HepG2 (cell line): ENCODE data around the gene CAPN13. TPM values are rescaled to one million over a fixed set of nuclear protein-coding genes. Genes with fewer than 3 reads are reported as not detected.

Experiments
- ATAC-seq: fragments of 200-7000 bp; cut with Tn5 transposase; 3 replicates; pipeline ENCODE4 v1.9.1; 2020; ENCODE audit warnings: mild to moderate bottlenecking, moderate library complexity
- BruUV-seq: library from RNA; stranded (reverse); fragments of 400-500 nt; replicated peaks from 2 replicates; lab custom pipeline; 2021; lab: Mats Ljungman, UMichigan
- CTCF ChIA-PET: fragments of 300-600 bp; formaldehyde crosslinking; extraction: SDS; loops from one replicate; lab custom pipeline; 2021; ENCODE audit warnings: low total read pairs, inconsistent platforms, low intra/inter-chr PET ratio; lab: Yijun Ruan, JAX
- POLR2A ChIA-PET: fragments of 350-600 bp; sonication (Branson Sonifier 250); formaldehyde crosslinking; loops from one replicate; lab custom pipeline; 2020; ENCODE audit warnings: antibody characterized with exemption, inconsistent platforms; lab: Yijun Ruan, JAX
- DNase-seq: peaks from one replicate; pipeline ENCODE4 v3.0.0-alpha.2; 2015; ENCODE audit warnings: low spot score
- FAIRE-seq: peaks from 3 replicates; lab custom pipeline; 2011; peaks lifted over from hg19 to GRCh38; lab: Jason Lieb, UNC
- H2AFZ ChIP-seq: one replicate; pipeline ENCODE4 v1.6.1; 2011; ENCODE audit warnings: low read length, inconsistent platforms
- H3K27ac ChIP-seq: fragments of 300-600 bp; 3 replicates; pipeline ENCODE4 v1.8.0; 2011; ENCODE audit warnings: mixed run types, mild to moderate bottlenecking, mixed read lengths, low read length, inconsistent platforms; ENCODE audit not compliant: insufficient read depth; ENCODE audit errors: extremely low read length
- H3K27me3 ChIP-seq, 2 experiments: fragments of 200-600 bp in 1 of 2; 2 replicates in 1 of 2; 3 replicates in 1 of 2; pipeline versions ENCODE4 v1.6.0 to v1.8.0; 2011; ENCODE audit warnings: low read length in 2 of 2, mild to moderate bottlenecking in 2 of 2, moderate library complexity in 2 of 2, inconsistent platforms in 1 of 2; ENCODE audit not compliant: insufficient read depth in 2 of 2, control insufficient read depth in 1 of 2
- H3K36me3 ChIP-seq, 2 experiments: fragments of 200-600 bp in 1 of 2; replicated peaks in 1 of 2; 2 replicates in 1 of 2; 3 replicates in 1 of 2; pipeline versions ENCODE4 v1.5.1 to v1.8.0; 2011; ENCODE audit warnings: low read length in 2 of 2, inconsistent platforms in 1 of 2; ENCODE audit not compliant: insufficient read depth in 2 of 2, control insufficient read depth in 1 of 2
- H3K4me1 ChIP-seq: 2 replicates; pipeline ENCODE4 v1.5.1; 2012; ENCODE audit warnings: low read length, inconsistent platforms; ENCODE audit not compliant: insufficient read depth
- H3K4me2 ChIP-seq: 2 replicates; pipeline ENCODE4 v1.6.0; 2011; ENCODE audit warnings: low read depth, low read length, inconsistent platforms
- H3K4me3 ChIP-seq, 3 experiments: fragments of 200-600 bp in 1 of 3; sonication (generic), shearing (Covaris generic) in 1 of 3; replicated peaks in 1 of 3; 2 replicates each; pipeline ENCODE4 v1.5.1; 2011 to 2016; ENCODE audit warnings: low read length in 3 of 3, inconsistent platforms in 2 of 3, low read depth in 2 of 3, mild to moderate bottlenecking in 2 of 3, control low read depth in 1 of 3, mixed read lengths in 1 of 3; ENCODE audit not compliant: insufficient read depth in 1 of 3
- H3K79me2 ChIP-seq: one replicate; pipeline ENCODE4 v1.6.1; 2011; ENCODE audit warnings: low read length, inconsistent platforms; ENCODE audit not compliant: insufficient read depth
- H3K9ac ChIP-seq: 2 replicates; pipeline ENCODE4 v1.6.0; 2011; ENCODE audit warnings: mild to moderate bottlenecking, low read depth, low read length, inconsistent platforms; ENCODE audit not compliant: insufficient read depth
- H3K9me3 ChIP-seq: 2 replicates; pipeline ENCODE4 v1.5.1; 2012; ENCODE audit warnings: mild to moderate bottlenecking, low read length
- H4K20me1 ChIP-seq: 2 replicates; pipeline ENCODE4 v1.6.0; 2011; ENCODE audit warnings: inconsistent platforms, mild to moderate bottlenecking, low read length, moderate library complexity; ENCODE audit not compliant: insufficient read depth
- AHR ChIP-seq: IDR thresholded peaks from 2 replicates; pipeline ENCODE4 v1.6.1; 2018; ENCODE audit warnings: missing genetic modification reagents, missing compliant biosample characterization
- ATF1 ChIP-seq: IDR thresholded peaks from 2 replicates; pipeline ENCODE4 v1.6.1; 2016; ENCODE audit warnings: mild to moderate bottlenecking, control low read depth
- TBP ChIP-seq: sonication (generic); formaldehyde crosslinking; IDR thresholded peaks from 2 replicates; pipeline ENCODE4 v1.5.0; 2020; ENCODE audit warnings: missing genetic modification reagents
- THAP7 ChIP-seq: sonication (generic); formaldehyde crosslinking; IDR thresholded peaks from 2 replicates; pipeline ENCODE4 v1.8.1; 2023; ENCODE audit warnings: mild to moderate bottlenecking, missing genetic modification reagents
- ZBTB21 ChIP-seq: sonication (generic); formaldehyde crosslinking; IDR thresholded peaks from 2 replicates; pipeline ENCODE4 v1.4.0; 2020; ENCODE audit warnings: missing genetic modification reagents
- ZFP82 ChIP-seq: sonication (generic); formaldehyde crosslinking; IDR thresholded peaks from 2 replicates; pipeline ENCODE4 v1.5.1; 2020; ENCODE audit warnings: mild to moderate bottlenecking, missing genetic modification reagents, borderline replicate concordance
- ZNF292 ChIP-seq: sonication (generic); formaldehyde crosslinking; IDR thresholded peaks from 2 replicates; pipeline ENCODE4 v1.8.1; 2022; ENCODE audit warnings: mild to moderate bottlenecking, low read depth, missing genetic modification reagents, borderline replicate concordance
- ZNF382 ChIP-seq: sonication (generic); formaldehyde crosslinking; IDR thresholded peaks from 2 replicates; pipeline ENCODE4 v1.5.0; 2020; ENCODE audit warnings: missing genetic modification reagents, mild to moderate bottlenecking, borderline replicate concordance
- ZNF430 ChIP-seq: sonication (generic); formaldehyde crosslinking; IDR thresholded peaks from 2 replicates; pipeline ENCODE4 v1.9.0; 2021; ENCODE audit warnings: mild to moderate bottlenecking, missing genetic modification reagents
- ZNF710 ChIP-seq: sonication (generic); formaldehyde crosslinking; IDR thresholded peaks from 2 replicates; pipeline ENCODE4 v1.5.0; 2020; ENCODE audit warnings: mild to moderate bottlenecking, missing genetic modification reagents, borderline replicate concordance
- WGBS: methylation state at CpG from one replicate; pipeline ENCODE4 v1.1.6; 2017; ENCODE audit warnings: low lambda C conversion rate; 5-methylcytosine and 5-hydroxymethylcytosine counted together
- in situ Hi-C: cut with HindIII; loops from 2 replicates; pipeline ENCODE4 v1.10.0; 2017; ENCODE audit warnings: low pct_unique_long_range_greater_than_20kb; ENCODE audit not compliant: extremely low pct_ligation_motif_present
- intact Hi-C: fragments of 100-400 bp; cut with micrococcal nuclease; formaldehyde crosslinking; loops from one replicate; pipeline ENCODE4 v1.10.0; 2022; ENCODE audit not compliant: unreplicated experiment
- polyA plus RNA-seq, 8 experiments: library from polyadenylated mRNA; depleted of rRNA in 3 of 8; stranded (reverse) in 7 of 8; unstranded in 1 of 8; fragments of >200 nt; fragmentation: Illumina TruSeq in 4 of 8; extraction: Trizol in 4 of 8; gene quantifications; 2 replicates each; pipeline versions ENCODE4 v1.2.1 to v1.2.3, GENCODE V29; 2011 to 2016; ENCODE audit warnings: low read depth in 4 of 8, missing spikeins in 1 of 8, mixed read lengths in 1 of 8; ENCODE audit not compliant: insufficient read depth in 1 of 8
- total RNA-seq, 5 experiments: library from RNA; depleted of rRNA; stranded (reverse); fragments of >200 nt; fragmentation: Illumina TruSeq; extraction: Trizol; gene quantifications; 2 replicates each; pipeline ENCODE4 v1.2.3, GENCODE V29; 2016; ENCODE audit warnings: low read depth in 1 of 5
- TF ChIP-seq, protein P1 (sequence below): sonication (generic); formaldehyde crosslinking; IDR thresholded peaks from 2 replicates; pipeline ENCODE4 v1.5.0; 2020; ENCODE audit warnings: mild to moderate bottlenecking, missing genetic modification reagents, moderate library complexity
- TF ChIP-seq, protein P2 (sequence below): sonication (generic); formaldehyde crosslinking; IDR thresholded peaks from 2 replicates; pipeline ENCODE4 v1.8.1; 2023; ENCODE audit warnings: mild to moderate bottlenecking, moderate library complexity, missing genetic modification reagents
- TF ChIP-seq, protein P3 (sequence below): sonication (generic); formaldehyde crosslinking; conservative IDR thresholded peaks from 2 replicates; pipeline ENCODE4 v1.4.0; 2020; ENCODE audit warnings: missing genetic modification reagents
- TF ChIP-seq, protein P4 (sequence below): sonication (generic); formaldehyde crosslinking; IDR thresholded peaks from 2 replicates; pipeline ENCODE4 v1.5.1; 2020; ENCODE audit warnings: mild to moderate bottlenecking, missing genetic modification reagents

The CAPN13 gene
- total and polyA plus RNA-seq, 2 of the 13 experiments (the other 11 are each of a cell fraction or from before 2014, with no cell fraction given): not detected

GRCh38 chr2:30688956-30689401, 118.3 kb downstream of the CAPN13 start:
- Histone ChIP-seq H3K79me2 (no peaks in the 10 kb centered on the region), H2AFZ (no peak overlapping the region), H3K4me2 (no peak overlapping the region), H3K9me3 (no peaks in the 10 kb centered on the region), H3K4me3 (no peak overlapping the region), H3K9ac (no peak overlapping the region), H3K27ac (no peak overlapping the region), H3K4me1 (no peaks in the 10 kb centered on the region), H3K27me3 (peaks cover 0 to 16% of the 10 kb centered on the region in 2 experiments; a peak in 2 of 5 replicates), H4K20me1 (no peaks in the 10 kb centered on the region), H3K36me3 (no peaks in the 10 kb centered on the region)
- POLR2A ChIA-PET: no interaction called here
- ATAC-seq: no peak
- DNase-seq: no peak
- intact Hi-C loops: no loop called here
- in situ Hi-C loops: loop anchor here (10.0 kb wide), 1 partner anchor 254 kb away; no protein-coding TSS in a partner anchor
- CTCF ChIA-PET: no interaction called here
- no peak for FAIRE-seq
- no TSS peak for BruUV-seq
- 27% methylated on average over 4 of the region's 4 CpGs for WGBS
- TF ChIP-seq, protein P1, sequence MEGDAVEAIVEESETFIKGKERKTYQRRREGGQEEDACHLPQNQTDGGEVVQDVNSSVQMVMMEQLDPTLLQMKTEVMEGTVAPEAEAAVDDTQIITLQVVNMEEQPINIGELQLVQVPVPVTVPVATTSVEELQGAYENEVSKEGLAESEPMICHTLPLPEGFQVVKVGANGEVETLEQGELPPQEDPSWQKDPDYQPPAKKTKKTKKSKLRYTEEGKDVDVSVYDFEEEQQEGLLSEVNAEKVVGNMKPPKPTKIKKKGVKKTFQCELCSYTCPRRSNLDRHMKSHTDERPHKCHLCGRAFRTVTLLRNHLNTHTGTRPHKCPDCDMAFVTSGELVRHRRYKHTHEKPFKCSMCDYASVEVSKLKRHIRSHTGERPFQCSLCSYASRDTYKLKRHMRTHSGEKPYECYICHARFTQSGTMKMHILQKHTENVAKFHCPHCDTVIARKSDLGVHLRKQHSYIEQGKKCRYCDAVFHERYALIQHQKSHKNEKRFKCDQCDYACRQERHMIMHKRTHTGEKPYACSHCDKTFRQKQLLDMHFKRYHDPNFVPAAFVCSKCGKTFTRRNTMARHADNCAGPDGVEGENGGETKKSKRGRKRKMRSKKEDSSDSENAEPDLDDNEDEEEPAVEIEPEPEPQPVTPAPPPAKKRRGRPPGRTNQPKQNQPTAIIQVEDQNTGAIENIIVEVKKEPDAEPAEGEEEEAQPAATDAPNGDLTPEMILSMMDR (CRISPR knock-in tag): no peak
- TF ChIP-seq AHR (CRISPR knock-in tag): no peak
- TF ChIP-seq, protein P2, sequence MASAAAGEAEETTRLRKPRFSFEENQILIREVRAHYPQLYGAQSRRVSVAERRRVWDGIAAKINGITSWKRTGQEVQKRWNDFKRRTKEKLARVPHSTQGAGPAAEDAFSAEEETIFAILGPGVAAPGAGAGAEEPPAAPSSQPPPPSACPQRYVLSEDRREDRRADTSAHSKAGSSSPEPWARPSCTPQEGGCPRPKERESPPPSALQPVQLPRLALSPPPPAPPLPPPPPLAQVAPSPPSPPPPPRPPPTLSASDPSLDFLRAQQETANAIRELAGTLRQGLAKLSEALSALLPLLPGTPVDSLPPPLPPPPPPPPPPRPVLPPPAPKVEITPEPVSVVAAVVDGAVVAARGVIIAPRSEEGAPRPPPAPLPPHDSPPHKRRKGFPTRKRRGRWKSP (CRISPR knock-in tag): no peak
- TF ChIP-seq ZNF710: no peak
- no peak for TF ChIP-seq TBP (CRISPR knock-in tag)
- TF ChIP-seq ZNF382 (CRISPR knock-in tag): no peak
- TF ChIP-seq ATF1 (CRISPR knock-in tag): no peak
- TF ChIP-seq, protein P3, sequence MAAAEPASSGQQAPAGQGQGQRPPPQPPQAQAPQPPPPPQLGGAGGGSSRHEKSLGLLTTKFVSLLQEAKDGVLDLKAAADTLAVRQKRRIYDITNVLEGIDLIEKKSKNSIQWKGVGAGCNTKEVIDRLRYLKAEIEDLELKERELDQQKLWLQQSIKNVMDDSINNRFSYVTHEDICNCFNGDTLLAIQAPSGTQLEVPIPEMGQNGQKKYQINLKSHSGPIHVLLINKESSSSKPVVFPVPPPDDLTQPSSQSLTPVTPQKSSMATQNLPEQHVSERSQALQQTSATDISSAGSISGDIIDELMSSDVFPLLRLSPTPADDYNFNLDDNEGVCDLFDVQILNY (CRISPR knock-in tag): no peak
- no peak for TF ChIP-seq ZBTB21 (CRISPR knock-in tag)
- no peak for TF ChIP-seq ZFP82 (CRISPR knock-in tag)
- TF ChIP-seq ZNF430 (CRISPR knock-in tag): no peak
- TF ChIP-seq THAP7: no peak
- no peak for TF ChIP-seq ZNF292
- TF ChIP-seq, protein P4, sequence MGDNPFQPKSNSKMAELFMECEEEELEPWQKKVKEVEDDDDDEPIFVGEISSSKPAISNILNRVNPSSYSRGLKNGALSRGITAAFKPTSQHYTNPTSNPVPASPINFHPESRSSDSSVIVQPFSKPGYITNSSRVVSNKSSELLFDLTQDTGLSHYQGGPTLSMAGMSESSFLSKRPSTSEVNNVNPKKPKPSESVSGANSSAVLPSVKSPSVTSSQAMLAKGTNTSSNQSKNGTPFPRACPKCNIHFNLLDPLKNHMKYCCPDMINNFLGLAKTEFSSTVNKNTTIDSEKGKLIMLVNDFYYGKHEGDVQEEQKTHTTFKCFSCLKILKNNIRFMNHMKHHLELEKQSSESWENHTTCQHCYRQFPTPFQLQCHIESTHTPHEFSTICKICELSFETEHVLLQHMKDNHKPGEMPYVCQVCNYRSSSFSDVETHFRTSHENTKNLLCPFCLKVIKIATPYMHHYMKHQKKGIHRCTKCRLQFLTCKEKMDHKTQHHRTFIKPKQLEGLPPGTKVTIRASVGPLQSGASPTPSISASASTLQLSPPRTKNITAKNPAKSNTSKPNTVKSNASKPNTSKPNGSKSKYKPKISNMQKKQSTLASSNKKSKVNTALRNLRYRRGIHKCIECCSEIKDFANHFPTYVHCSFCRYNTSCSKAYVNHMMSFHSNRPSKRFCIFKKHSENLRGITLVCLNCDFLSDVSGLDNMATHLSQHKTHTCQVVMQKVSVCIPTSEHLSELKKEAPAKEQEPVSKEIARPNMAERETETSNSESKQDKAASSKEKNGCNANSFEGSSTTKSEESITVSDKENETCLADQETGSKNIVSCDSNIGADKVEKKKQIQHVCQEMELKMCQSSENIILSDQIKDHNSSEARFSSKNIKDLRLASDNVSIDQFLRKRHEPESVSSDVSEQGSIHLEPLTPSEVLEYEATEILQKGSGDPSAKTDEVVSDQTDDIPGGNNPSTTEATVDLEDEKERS (CRISPR knock-in tag): no peak
